Stimulated activated CD8-positive, alpha-beta memory T cell treated with anti-CD3 and anti-CD28 coated beads, Interleukin-7, amount 100 ng/mL, for 24 hours (primary cell): ENCODE results near the gene ZNF365.
A peak's percentile ranks its signal among the peaks of the same experiment; 100 is the strongest.

Experiments
- DNase-seq: peaks from one replicate; pipeline ENCODE4 v3.0.0-alpha.2; 2020; ENCODE audit warnings: low read depth

Gene ZNF365

DNA sequence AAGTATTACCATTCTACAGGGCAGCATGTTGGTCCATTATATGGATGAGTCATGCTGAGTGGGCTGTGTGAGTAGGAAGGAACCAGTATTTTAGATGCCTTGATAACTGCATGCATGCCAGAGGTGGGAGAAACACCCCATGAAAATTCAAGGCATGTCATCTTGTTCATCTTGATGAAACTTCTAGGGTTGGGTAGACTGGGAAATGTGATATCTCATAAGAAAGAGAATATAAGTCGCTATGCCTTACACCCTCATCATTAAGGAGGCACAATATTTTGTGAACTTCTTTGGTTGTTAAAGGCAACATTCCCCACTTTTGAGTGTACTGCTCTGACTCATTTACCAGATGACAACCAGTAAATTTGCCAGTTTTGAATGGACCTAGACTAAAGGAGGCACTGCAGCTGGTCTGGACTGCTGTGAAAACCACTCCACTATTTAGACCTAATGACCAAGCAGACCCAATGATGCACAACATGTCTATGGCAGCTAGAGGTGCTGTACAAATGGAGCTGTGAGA lies 48.0 kb downstream of the ZNF365 start:
- DNase-seq: no peak

DNA sequence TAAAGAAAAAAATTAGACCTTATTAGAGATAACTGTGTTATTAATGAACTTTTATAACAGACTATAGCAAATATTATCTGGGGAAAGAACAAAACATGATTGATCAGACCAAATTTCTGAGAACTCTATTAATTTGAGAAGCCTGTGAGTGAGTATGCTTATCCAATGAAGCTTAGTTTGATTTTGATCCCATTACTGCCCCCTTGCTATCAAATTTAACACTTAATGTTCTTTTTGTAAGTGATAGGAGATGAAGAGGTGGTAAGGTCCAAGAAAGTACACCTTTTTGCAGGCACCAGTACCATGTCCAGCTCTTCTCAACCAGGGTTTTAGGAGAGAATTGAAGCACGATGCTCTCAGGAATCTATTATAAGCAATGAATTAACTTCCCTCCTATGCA lies 49.9 kb downstream of the ZNF365 start:
- no peak for DNase-seq

DNA sequence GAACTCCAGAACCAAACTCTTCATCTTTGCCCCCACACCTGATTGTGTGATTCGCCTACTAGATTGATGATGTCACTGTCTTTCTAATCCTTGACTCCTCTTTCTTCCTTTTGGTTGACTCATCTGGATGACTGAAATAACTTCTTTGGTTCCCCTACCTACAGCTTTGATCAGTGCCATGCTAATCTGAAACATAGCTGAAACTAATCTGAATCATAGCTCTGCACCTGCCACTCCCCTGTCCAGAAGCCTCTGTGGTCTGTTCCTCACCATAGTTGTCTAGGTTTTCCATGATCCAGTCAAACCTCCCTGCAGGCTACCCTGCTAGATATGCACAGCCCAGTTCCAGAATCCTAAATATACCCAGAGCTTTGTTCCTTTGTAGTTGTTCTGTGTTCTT lies 51.9 kb downstream of the ZNF365 start:
- DNase-seq: no peak

DNA sequence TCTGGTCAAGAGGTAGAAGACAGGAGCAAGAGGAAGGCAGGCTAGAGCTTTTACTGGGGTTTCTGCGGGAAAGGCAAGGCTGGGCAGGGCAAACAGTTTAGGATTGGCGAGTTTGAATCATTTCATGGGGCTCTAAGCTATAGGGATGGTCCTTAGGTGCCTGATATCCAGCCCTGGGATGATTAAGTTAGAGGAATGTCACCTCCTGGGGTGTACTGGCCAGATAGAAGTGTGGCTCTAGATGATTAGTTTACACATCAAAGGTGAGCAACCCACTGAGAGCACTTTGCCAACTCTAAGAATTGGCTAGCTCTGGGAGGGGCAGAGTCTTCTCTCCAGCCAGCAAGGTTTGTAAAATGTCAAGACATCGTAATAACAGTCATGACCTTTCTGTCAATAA lies 52.4 kb downstream of the ZNF365 start:
- no peak for DNase-seq

DNA sequence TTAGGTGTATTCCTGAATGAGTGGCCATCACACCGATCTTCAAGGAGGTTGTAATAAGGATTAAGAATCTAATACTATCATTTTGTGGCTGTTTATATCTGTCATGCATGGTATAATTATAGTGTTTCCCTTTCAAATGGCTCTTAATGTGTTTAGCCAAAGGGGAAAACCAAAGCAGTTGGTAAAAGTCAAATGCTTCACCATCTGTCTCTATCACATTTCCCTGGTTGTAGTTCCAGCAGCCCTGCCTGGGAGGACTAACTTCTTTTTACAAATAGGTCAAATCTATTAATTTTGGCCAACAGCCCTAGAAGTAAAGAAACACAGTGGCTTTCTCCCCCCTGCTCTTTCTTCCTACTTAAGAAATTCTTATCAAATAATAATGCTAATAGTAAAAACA lies 56.7 kb downstream of the ZNF365 start:
- DNase-seq: no peak

DNA sequence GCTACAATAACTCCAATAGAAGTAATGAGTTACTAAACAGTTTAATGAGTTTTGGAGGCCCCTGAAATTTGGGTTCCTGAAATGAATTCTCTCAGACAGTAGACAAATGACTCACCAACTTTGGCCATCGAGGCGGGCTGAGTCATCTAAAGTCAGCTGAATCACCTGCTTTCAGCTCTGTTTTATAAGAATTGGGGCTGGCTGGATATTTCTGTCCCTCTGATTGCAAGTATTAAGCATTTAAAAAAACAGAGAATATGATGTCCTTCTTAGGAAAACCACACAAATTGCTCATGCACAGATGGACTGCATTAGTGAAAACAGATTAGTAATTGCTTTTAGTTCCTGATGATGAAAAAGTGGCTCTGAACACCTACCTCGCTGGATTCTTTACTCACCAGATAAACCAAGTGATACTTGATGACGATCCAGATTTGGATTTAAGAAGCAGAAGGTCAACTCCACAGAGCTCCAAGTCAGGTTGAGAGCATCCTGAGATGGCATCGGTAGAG lies 59.1 kb downstream of the ZNF365 start:
- DNase-seq: peak; percentile 30

DNA sequence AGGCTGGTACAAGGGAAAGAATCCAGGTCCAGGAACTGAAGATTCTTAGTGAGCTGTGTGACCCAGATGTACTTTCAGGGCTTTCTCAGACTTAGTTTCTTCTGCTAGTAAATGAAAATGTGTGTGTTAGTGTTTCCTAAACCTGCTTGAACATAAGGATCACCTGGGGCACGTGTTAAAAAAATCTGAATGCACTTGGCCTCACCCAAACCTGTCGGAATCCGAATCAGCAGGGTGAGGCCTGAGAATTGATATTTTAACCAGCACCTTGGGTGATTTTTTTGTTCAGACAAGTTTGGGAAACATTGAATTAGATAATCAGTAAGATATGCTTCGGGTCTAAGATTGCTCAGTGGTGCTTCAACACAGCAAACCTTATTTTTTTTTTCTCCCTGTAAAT lies 59.7 kb downstream of the ZNF365 start:
- DNase-seq: no peak

DNA sequence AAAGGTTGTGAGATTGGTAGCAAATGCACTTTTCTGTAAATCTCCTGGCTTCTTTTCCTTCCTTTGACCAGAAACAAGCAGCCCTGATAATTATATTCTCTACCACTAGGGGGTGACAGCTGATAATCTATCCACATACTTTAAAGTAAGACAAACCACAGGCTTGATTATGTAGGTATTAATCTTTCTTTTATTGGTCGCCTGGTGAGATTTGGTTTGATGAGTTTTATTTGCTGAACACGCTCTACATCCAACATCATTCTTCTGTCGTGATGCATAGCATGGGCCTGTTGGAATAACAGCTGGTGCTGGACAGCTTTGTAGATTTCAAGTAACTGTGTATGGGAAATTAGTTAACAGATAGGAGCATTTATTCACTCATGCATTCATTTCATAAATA lies 63.5 kb downstream of the ZNF365 start:
- no peak for DNase-seq

DNA sequence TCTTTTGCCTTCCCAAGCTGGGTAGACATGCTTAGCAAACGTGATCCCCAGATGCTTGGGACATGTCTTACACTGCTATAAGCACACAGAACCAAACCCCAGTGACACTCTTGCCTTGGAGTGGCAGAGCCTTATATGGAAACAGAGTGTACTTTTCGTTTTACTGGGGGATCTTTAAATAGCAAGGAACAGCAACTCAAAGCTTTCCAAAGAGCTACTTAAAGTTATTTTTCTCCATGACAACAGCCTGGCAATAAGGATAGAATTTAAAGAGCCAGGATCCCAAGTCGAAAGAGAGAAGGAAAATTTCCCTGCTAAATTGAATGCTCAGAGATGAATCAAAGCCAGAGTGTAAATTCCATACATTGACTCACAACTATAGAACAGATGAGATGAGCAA lies 67.8 kb downstream of the ZNF365 start:
- no peak for DNase-seq

DNA sequence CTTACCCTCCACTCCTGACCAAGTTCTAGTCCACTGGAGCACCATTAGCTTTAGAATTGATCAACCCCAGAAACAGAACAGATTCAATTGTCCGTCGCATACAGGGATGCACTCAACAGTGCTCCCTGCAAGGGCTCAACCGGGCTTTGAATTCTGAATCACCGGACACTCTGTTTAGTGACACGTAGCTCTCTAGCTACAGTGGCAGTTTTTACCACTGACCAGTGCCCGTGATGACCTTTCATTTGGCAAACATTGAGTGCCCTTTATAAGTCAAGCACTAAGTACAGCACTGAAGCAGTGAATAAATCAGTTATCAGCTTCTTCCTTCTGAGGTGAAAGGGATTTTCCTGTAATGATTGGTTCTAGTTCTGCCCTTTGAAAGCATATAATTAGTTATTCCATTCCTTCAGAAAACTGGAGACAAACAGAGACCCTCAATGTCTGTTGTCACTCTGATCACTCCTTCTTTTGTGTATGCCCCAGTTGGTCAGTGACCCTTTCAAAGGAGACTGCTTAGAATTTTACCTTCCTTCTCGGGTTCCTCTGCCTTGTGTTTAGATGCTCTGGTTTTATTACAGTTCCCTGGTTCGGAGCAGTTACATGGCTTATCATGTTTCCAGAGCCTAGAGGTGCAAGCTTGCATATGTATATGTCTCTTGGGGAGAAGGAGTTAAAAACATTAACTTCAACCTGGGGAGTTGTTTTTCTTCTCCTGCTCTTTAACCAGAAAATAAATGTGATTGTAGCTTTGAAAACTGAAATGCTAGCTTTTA lies 68.9 kb downstream of the ZNF365 start:
- DNase-seq: no peak

DNA sequence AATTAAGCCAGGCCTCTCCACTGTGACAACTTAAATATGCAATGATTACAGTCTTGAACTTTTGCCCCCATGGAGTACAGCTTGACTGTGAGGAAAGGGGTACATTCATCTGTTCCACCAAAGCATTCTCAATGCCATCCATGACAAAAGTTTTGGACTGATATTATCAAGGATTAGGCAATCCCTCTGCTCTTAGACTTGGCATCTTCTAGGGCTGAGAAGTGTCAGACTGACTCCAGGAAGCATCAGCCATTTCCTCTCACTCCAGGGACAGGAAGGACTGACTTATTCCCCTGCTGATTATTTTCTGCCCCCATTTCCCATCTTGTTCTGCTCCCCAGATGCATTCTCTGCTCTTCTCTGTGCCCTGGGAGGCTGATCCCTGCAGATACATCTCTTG lies 69.7 kb downstream of the ZNF365 start:
- no peak for DNase-seq

DNA sequence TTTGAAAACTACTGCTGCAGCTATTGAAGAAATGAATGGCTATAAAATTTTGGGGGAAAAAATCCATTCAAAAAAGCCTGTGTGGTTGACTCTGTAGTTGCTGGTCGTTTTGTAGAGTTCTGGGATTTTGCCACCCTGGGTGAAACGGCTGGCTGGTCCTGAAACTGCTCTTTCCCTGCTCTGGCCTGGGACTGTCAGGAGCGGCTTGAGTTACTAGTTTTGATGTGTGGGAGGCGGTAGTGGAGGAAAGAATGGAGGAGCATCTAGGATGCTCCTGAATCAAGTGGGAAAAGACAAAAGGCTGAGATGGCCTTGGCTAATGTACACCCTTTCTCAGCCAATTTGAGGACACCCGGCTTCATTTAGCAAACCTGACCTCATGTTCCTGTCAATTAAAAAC lies 72.5 kb downstream of the ZNF365 start:
- DNase-seq: no peak

DNA sequence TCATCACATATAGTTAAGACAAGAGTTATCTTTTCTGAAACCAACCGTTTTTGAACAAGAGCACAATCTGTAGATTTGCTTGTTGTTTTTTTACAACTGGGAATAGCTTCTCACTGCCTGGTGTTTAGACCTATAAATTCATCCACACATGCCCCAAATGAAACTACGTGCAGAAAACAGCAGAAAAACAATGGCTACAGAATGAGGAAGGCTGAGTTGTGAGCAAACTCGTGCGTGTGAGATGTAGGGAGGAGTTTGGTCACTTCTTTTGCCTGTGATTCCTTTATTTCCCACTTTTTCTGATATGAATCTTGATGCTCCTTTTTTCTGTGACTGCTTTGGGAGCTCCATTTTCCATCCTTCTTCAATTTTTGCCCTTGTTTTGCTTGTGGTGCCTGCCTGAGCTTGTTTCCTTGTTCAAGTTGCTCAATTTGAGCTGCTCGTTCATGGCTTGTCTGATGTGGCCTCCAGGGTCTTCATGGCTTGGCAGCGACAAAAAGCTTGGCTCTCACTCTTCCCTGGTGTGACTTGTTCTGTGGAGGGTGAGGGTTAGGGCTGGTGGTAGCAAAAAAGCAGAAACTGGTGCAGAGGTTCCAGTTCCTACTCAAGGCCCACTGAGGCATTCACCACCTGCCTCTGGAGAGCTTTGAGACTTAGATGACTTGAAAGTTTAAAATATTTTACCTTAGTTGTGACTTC lies 76.9 kb downstream of the ZNF365 start:
- no peak for DNase-seq

DNA sequence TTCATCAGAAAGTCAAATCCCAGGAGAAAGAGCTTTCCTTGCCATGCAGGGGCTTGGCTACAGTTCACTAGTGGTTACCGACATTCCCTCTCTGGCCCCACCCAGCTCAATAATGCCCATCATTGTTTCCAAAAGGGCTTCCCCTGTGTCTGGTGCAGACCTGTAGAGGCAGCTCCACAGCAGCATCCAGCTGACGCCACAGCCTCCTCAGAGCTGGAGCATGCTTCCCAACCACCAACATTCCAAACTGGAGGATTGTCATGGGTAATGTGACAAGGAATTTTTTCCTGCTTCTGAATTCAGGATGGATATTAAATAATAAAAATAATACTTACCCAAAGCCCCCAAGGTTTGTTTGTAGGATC lies 77.4 kb downstream of the ZNF365 start:
- DNase-seq: no peak
